CD14-positive monocyte (primary cell): ENCODE results near the gene MRPL21. TPM values are rescaled to one million over a fixed set of nuclear protein-coding genes. Genes with fewer than 3 reads are reported as not detected.

ENCODE experiments used
- DNase-seq, 3 donors: peaks; one replicate each; pipeline ENCODE4 v3.0.0-alpha.2; 2011 to 2022
- H2AFZ ChIP-seq: 2 replicates; pipeline ENCODE4 v1.6.0; 2012; ENCODE audit warnings: mild to moderate bottlenecking, low read depth, low read length, inconsistent platforms; ENCODE audit not compliant: insufficient read depth, poor library complexity, severe bottlenecking
- H3K27ac ChIP-seq, 2 donors: 1 replicate in 1 of 2; 2 replicates in 1 of 2; pipeline ENCODE4 v1.5.1; 2012 to 2013; ENCODE audit warnings: low read length in 2 of 2, control low read depth in 1 of 2, inconsistent platforms in 1 of 2, low read depth in 1 of 2, mild to moderate bottlenecking in 1 of 2
- H3K27me3 ChIP-seq, 2 donors: one replicate each; pipeline versions ENCODE4 v1.6.0 to v1.6.1; 2011 to 2013; ENCODE audit warnings: low read length in 2 of 2; ENCODE audit not compliant: control insufficient read depth in 2 of 2, insufficient read depth in 2 of 2
- H3K36me3 ChIP-seq, 2 donors: replicated peaks in 1 of 2; 1 replicate in 1 of 2; 2 replicates in 1 of 2; pipeline versions ENCODE4 v1.5.1 to v1.6.1; 2012 to 2013; ENCODE audit warnings: low read length in 2 of 2, control low read depth in 1 of 2, inconsistent platforms in 1 of 2, mild to moderate bottlenecking in 1 of 2; ENCODE audit not compliant: insufficient read depth in 2 of 2, control insufficient read depth in 1 of 2
- H3K4me1 ChIP-seq, 2 donors: 1 replicate in 1 of 2; 2 replicates in 1 of 2; pipeline versions ENCODE4 v1.5.1 to v1.6.1; 2012 to 2013; ENCODE audit warnings: low read length in 2 of 2, control low read depth in 1 of 2, inconsistent platforms in 1 of 2, mild to moderate bottlenecking in 1 of 2, moderate library complexity in 1 of 2; ENCODE audit not compliant: insufficient read depth in 2 of 2, control insufficient read depth in 1 of 2
- H3K4me2 ChIP-seq: replicated peaks from 2 replicates; pipeline ENCODE3; 2012; ENCODE audit warnings: low read length, moderate library complexity, mild to moderate bottlenecking; ENCODE audit not compliant: poor library complexity, severe bottlenecking; ENCODE audit errors: extremely low read depth
- H3K4me3 ChIP-seq, 3 experiments: fragments of 200-600 bp in 1 of 3; sonication (generic) in 1 of 3; replicated peaks in 1 of 3; 1 replicate in 2 of 3; 2 replicates in 1 of 3; pipeline ENCODE4 v1.5.1; 2011 to 2013; ENCODE audit warnings: low read length in 3 of 3, mild to moderate bottlenecking in 3 of 3, control low read depth in 2 of 3, low read depth in 2 of 3, inconsistent platforms in 1 of 3, moderate library complexity in 1 of 3
- H3K79me2 ChIP-seq: 2 replicates; pipeline ENCODE4 v1.6.0; 2012; ENCODE audit warnings: mild to moderate bottlenecking, control low read depth, inconsistent platforms, low read length, moderate library complexity; ENCODE audit not compliant: insufficient read depth
- H3K9ac ChIP-seq: 2 replicates; pipeline ENCODE4 v1.6.0; 2017; ENCODE audit warnings: low read length, mild to moderate bottlenecking; ENCODE audit not compliant: insufficient read depth, poor library complexity, severe bottlenecking
- H3K9me3 ChIP-seq, 2 donors: replicated peaks in 1 of 2; 1 replicate in 1 of 2; 2 replicates in 1 of 2; pipeline versions ENCODE4 v1.5.1 to v1.6.1; 2012 to 2013; ENCODE audit warnings: low read length in 2 of 2, control low read depth in 1 of 2; ENCODE audit not compliant: control insufficient read depth in 1 of 2, insufficient read depth in 1 of 2
- H4K20me1 ChIP-seq: 2 replicates; pipeline ENCODE4 v1.6.0; 2012; ENCODE audit warnings: mild to moderate bottlenecking, low read length, control low read depth, moderate library complexity; ENCODE audit not compliant: insufficient read depth
- H3K27ac Mint-ChIP-seq, 7 donors: one replicate each; pipeline ENCODE4 v1.8.0; 2020; ENCODE audit warnings: mild to moderate bottlenecking in 7 of 7, mixed read lengths in 7 of 7, moderate library complexity in 6 of 7, inconsistent platforms in 2 of 7
- H3K27me3 Mint-ChIP-seq, 3 donors: one replicate each; pipeline ENCODE4 v1.8.0; 2021 to 2022; ENCODE audit warnings: low read depth in 3 of 3, mild to moderate bottlenecking in 3 of 3, mixed read lengths in 3 of 3, moderate library complexity in 3 of 3, inconsistent platforms in 1 of 3
- H3K36me3 Mint-ChIP-seq, 2 donors: one replicate each; pipeline ENCODE4 v1.8.0; 2020; ENCODE audit warnings: mixed read lengths in 2 of 2, inconsistent platforms in 1 of 2, mild to moderate bottlenecking in 1 of 2
- H3K4me1 Mint-ChIP-seq: one replicate; pipeline ENCODE4 v1.8.0; 2020; ENCODE audit warnings: mild to moderate bottlenecking, mixed read lengths
- H3K4me3 Mint-ChIP-seq, 2 donors: one replicate each; pipeline ENCODE4 v1.8.0; 2020; ENCODE audit warnings: mild to moderate bottlenecking in 2 of 2, mixed read lengths in 2 of 2, moderate library complexity in 1 of 2
- H3K9me3 Mint-ChIP-seq, 7 donors: one replicate each; pipeline ENCODE4 v1.8.0; 2020 to 2022; ENCODE audit warnings: mixed read lengths in 7 of 7, mild to moderate bottlenecking in 6 of 7, moderate library complexity in 6 of 7, inconsistent platforms in 2 of 7
- CTCF ChIP-seq: fragments of 200-600 bp; IDR thresholded peaks from one replicate; pipeline ENCODE4 v1.8.0; 2022; ENCODE audit warnings: antibody characterized with exemption, mild to moderate bottlenecking
- WGBS: methylation state at CpG from one replicate; pipeline ENCODE4 v1.1.5; 2013; ENCODE audit warnings: missing lambda C conversion rate; ENCODE audit not compliant: insufficient coverage; 5-methylcytosine and 5-hydroxymethylcytosine counted together
- intact Hi-C, 2 donors: fragments of 100-400 bp; cut with micrococcal nuclease; formaldehyde crosslinking; loops; one replicate each; pipeline versions ENCODE4 v1.15.0 to v1.15.1; 2023
- polyA plus RNA-seq, 3 donors: library from polyadenylated mRNA; depleted of rRNA in 1 of 3; unstranded in 2 of 3; stranded (reverse) in 1 of 3; fragments of 300-500 nt in 2 of 3; fragments of >200 nt in 1 of 3; fragmentation: Illumina TruSeq in 2 of 3; gene quantifications; 1 replicate in 2 of 3; 2 replicates in 1 of 3; pipeline ENCODE4 v1.2.3, GENCODE V29; 2012 to 2021

The MRPL21 gene
- polyA plus RNA-seq, 3 donors = 38.8 to 138 (median 104) TPM

- Histone ChIP-seq H3K36me3 (peaks cover 52 to 79% of the 10 kb centered on the region in 2 donors), H3K27ac (peak overlapping the region in 1 of 2 donors; percentile 78), H3K4me2 (no peak overlapping the region), H3K9ac (no peak overlapping the region), H3K27me3 (no peaks in the 10 kb centered on the region), H3K4me3 (no peak overlapping the region), H4K20me1 (peaks cover 4% of the 10 kb centered on the region), H3K9me3 (peaks cover 21 to 22% of the 10 kb centered on the region in 2 donors), H3K4me1 (peaks cover 25 to 31% of the 10 kb centered on the region in 2 donors), H3K79me2 (peaks cover 7% of the 10 kb centered on the region), H2AFZ (no peak overlapping the region)
- Mint-ChIP-seq H3K27me3 (peaks cover 0 to under 1% (median 0%) of the 10 kb centered on the region in 3 donors), H3K4me1 (peaks cover 36% of the 10 kb centered on the region), H3K4me3 (no peak overlapping the region), H3K9me3 (peaks cover 13 to 25% (median 22%) of the 10 kb centered on the region in 7 donors), H3K36me3 (peaks cover 63 to 83% of the 10 kb centered on the region in 2 donors), H3K27ac (peak overlapping the region in 1 of 7 donors; percentile 67)
- WGBS = 97% methylated on average over 10 of the region's 20 CpGs
- intact Hi-C loops = no loop called here
- DNase-seq = no peak
- TF ChIP-seq CTCF = no peak
Measured at GRCh38 chr11:68929135-68929534, 25.5 kb upstream of the MRPL21 start.

GRCh38 chr11:68928136-68928880 lies 24.7 kb upstream of the MRPL21 start:
- H3K79me2 ChIP-seq = peaks cover 7% of the 10 kb centered on the region
- H3K27ac ChIP-seq = peak overlapping the region; percentile 61 to 78
- 9% methylated on average over 4 of the region's 6 CpGs for WGBS
- peaks cover 25 to 31% of the 10 kb centered on the region in 2 donors for H3K4me1 ChIP-seq
- Mint-ChIP-seq H3K36me3 (peaks cover 63 to 83% of the 10 kb centered on the region in 2 donors), H3K4me1 (peaks cover 36% of the 10 kb centered on the region), H3K27ac (peak overlapping the region; percentile 79 to 90 (median 89)), H3K27me3 (peaks cover 0 to 4% (median 0%) of the 10 kb centered on the region in 3 donors), H3K9me3 (peaks cover 13 to 26% (median 22%) of the 10 kb centered on the region in 7 donors), H3K4me3 (peak overlapping the region; percentile 27 to 76)
- H3K9me3 ChIP-seq = peaks cover 21 to 22% of the 10 kb centered on the region in 2 donors
- H3K9ac ChIP-seq = peak overlapping the region; percentile 24
- H4K20me1 ChIP-seq = peaks cover 4% of the 10 kb centered on the region
- peak overlapping the region; percentile 14 for H2AFZ ChIP-seq
- H3K4me2 ChIP-seq = peak overlapping the region; percentile 71
- H3K4me3 ChIP-seq = peak overlapping the region in 1 of 3 experiments; percentile 53
- H3K27me3 ChIP-seq = no peaks in the 10 kb centered on the region
- intact Hi-C loops = no loop called here
- peaks cover 52 to 79% of the 10 kb centered on the region in 2 donors for H3K36me3 ChIP-seq
- peak; percentile 37 to 41 (median 37) for DNase-seq
- no peak for TF ChIP-seq CTCF
